Sigmoid colon (tissue), 4 donors: ENCODE data around the gene SMIM24.

Experiments
- CTCF ChIP-seq, 4 experiments: fragments of 450-650 bp in 3 of 4; fragments of 200-600 bp in 1 of 4; IDR thresholded peaks; one replicate each; pipeline ENCODE4 v1.5.1; 2016 to 2019; ENCODE audit warnings: antibody characterized with exemption in 4 of 4, mild to moderate bottlenecking in 3 of 4, moderate library complexity in 2 of 4
- EP300 ChIP-seq, 4 donors: sonication (generic); formaldehyde crosslinking; IDR thresholded peaks; one replicate each; pipeline ENCODE4 v1.6.1; 2017; ENCODE audit warnings: antibody characterized with exemption in 4 of 4
- POLR2A ChIP-seq, 2 donors: fragments of 450-650 bp; IDR thresholded peaks; one replicate each; pipeline ENCODE4 v1.6.1; 2016; ENCODE audit warnings: antibody characterized with exemption in 2 of 2, mild to moderate bottlenecking in 2 of 2, moderate library complexity in 2 of 2
- POLR2AphosphoS5 ChIP-seq, 4 donors: sonication (generic); formaldehyde crosslinking; IDR thresholded peaks; one replicate each; pipeline ENCODE4 v1.6.1; 2017; ENCODE audit warnings: antibody characterized with exemption in 4 of 4

- TF ChIP-seq CTCF (IDR thresholded peaks at IDR 0.05) (no peak), POLR2AphosphoS5 (IDR thresholded peaks at IDR 0.05) (no peak), POLR2A (IDR thresholded peaks at IDR 0.05) (no peak), EP300 (IDR thresholded peaks at IDR 0.05) (no peak)
Measured at GRCh38 chr19:3448616-3449334, 31.6 kb downstream of the SMIM24 start.
